Natural killer cell treated with Interleukin-12 subunit alpha and Interleukin-12 subunit beta and Interleukin-15 and Interleukin-18, amount 100 ng/mL, for 72 hours (primary cell): ENCODE results near the gene ZNF337. TPM values are rescaled to one million over a fixed set of nuclear protein-coding genes. Genes with fewer than 3 reads are reported as not detected.
"Not testable (repeated sequence)": the region's sequence is repeated elsewhere in the genome, so short reads cannot be mapped to it uniquely, and the experiment has no call there.

Experiments used
- ATAC-seq, 2 donors: fragments of 150-1000 bp; cut with Tn5 transposase in 1 of 2; sonication (Bioruptor Pico), chemical (Tn5 transposase) in 1 of 2; 2 replicates each; pipeline ENCODE4 v1.10.0; 2021
- DNase-seq: peaks from one replicate; pipeline ENCODE4 v3.0.0; 2022; ENCODE audit warnings: low spot score
- H3K27ac Mint-ChIP-seq, 2 donors: 1 replicate in 1 of 2; 2 replicates in 1 of 2; pipeline ENCODE4 v1.8.0; 2022; ENCODE audit warnings: mixed read lengths in 2 of 2, mild to moderate bottlenecking in 1 of 2, moderate library complexity in 1 of 2
- H3K27me3 Mint-ChIP-seq, 2 donors: 1 replicate in 1 of 2; 2 replicates in 1 of 2; pipeline ENCODE4 v1.8.0; 2022; ENCODE audit warnings: mixed read lengths in 2 of 2
- H3K36me3 Mint-ChIP-seq: one replicate; pipeline ENCODE4 v1.8.0; 2022; ENCODE audit warnings: mixed read lengths
- H3K4me1 Mint-ChIP-seq, 2 donors: 1 replicate in 1 of 2; 2 replicates in 1 of 2; pipeline ENCODE4 v1.8.0; 2022; ENCODE audit warnings: low read depth in 2 of 2, mixed read lengths in 2 of 2, mild to moderate bottlenecking in 1 of 2
- H3K4me3 Mint-ChIP-seq: one replicate; pipeline ENCODE4 v1.8.0; 2022; ENCODE audit warnings: mixed read lengths
- H3K9me3 Mint-ChIP-seq: 2 replicates; pipeline ENCODE4 v1.8.0; 2022; ENCODE audit warnings: mixed read lengths
- total RNA-seq, 2 donors: library from RNA; stranded (reverse); gene quantifications; one replicate each; pipeline ENCODE4 v1.2.3, GENCODE V29; 2022

Gene ZNF337
- total RNA-seq, 2 donors from 2014 or later = 15.3 to 21.5 TPM

GRCh38 chr20:25685276-25686080 is 11.2 kb downstream of the ZNF337 start:
- H3K9me3 Mint-ChIP-seq = peaks cover 3% of the 10 kb centered on the region
- no peak for DNase-seq
- ATAC-seq = no peak
- no peak overlapping the region for H3K27ac Mint-ChIP-seq
- H3K4me1 Mint-ChIP-seq = peaks cover 7 to 13% of the 10 kb centered on the region in 2 donors
- no peaks in the 10 kb centered on the region for H3K27me3 Mint-ChIP-seq
- peaks cover 21% of the 10 kb centered on the region for H3K36me3 Mint-ChIP-seq
- no peak overlapping the region for H3K4me3 Mint-ChIP-seq

GRCh38 chr20:25683826-25684225 is 12.8 kb downstream of the ZNF337 start:
- not testable (repeated sequence) for H3K9me3 Mint-ChIP-seq, DNase-seq, ATAC-seq, H3K4me3 Mint-ChIP-seq, H3K27ac Mint-ChIP-seq, H3K27me3 Mint-ChIP-seq
- peaks cover 13 to 18% of the 10 kb centered on the region in 2 donors for H3K4me1 Mint-ChIP-seq
- peaks cover 27% of the 10 kb centered on the region for H3K36me3 Mint-ChIP-seq

- H3K4me1 Mint-ChIP-seq = peaks cover 13 to 18% of the 10 kb centered on the region in 2 donors
- H3K4me3 Mint-ChIP-seq = no peak overlapping the region
- peaks cover 3% of the 10 kb centered on the region for H3K9me3 Mint-ChIP-seq
- DNase-seq (no peak), ATAC-seq (no peak)
- no peaks in the 10 kb centered on the region for H3K27me3 Mint-ChIP-seq
- no peak overlapping the region for H3K27ac Mint-ChIP-seq
- H3K36me3 Mint-ChIP-seq = peaks cover 28% of the 10 kb centered on the region
Observed at GRCh38 chr20:25683050-25683449, 13.6 kb downstream of the ZNF337 start.

- H3K36me3 Mint-ChIP-seq = peaks cover 44% of the 10 kb centered on the region
- no peak overlapping the region for H3K4me3 Mint-ChIP-seq
- H3K9me3 Mint-ChIP-seq = no peaks in the 10 kb centered on the region
- no peaks in the 10 kb centered on the region for H3K27me3 Mint-ChIP-seq
- ATAC-seq (peak in 1 of 2 donors; percentile 33), DNase-seq (no peak)
- peaks cover 6 to 7% of the 10 kb centered on the region in 2 donors for H3K4me1 Mint-ChIP-seq
- no peak overlapping the region for H3K27ac Mint-ChIP-seq
Observed at GRCh38 chr20:25676164-25676809, 20.4 kb downstream of the ZNF337 start.

- Mint-ChIP-seq H3K36me3 (peaks cover 44% of the 10 kb centered on the region), H3K27ac (no peak overlapping the region), H3K27me3 (no peaks in the 10 kb centered on the region), H3K4me3 (no peak overlapping the region), H3K4me1 (peaks cover 6 to 7% of the 10 kb centered on the region in 2 donors), H3K9me3 (no peaks in the 10 kb centered on the region)
- ATAC-seq (no peak), DNase-seq (no peak)
Observed at GRCh38 chr20:25675161-25675560, 21.5 kb downstream of the ZNF337 start.

GRCh38 chr20:25672659-25673235 is 23.9 kb downstream of the ZNF337 start:
- Mint-ChIP-seq H3K27ac (no peak overlapping the region), H3K27me3 (no peaks in the 10 kb centered on the region), H3K36me3 (peaks cover 34% of the 10 kb centered on the region), H3K4me3 (no peak overlapping the region), H3K4me1 (peaks cover 0 to 2% of the 10 kb centered on the region in 2 donors), H3K9me3 (no peaks in the 10 kb centered on the region)
- no peak for ATAC-seq
- DNase-seq = no peak

GRCh38 chr20:25669826-25670422 is 26.7 kb downstream of the ZNF337 start:
- Mint-ChIP-seq H3K27ac (no peak overlapping the region), H3K4me1 (no peaks in the 10 kb centered on the region), H3K36me3 (peaks cover 8% of the 10 kb centered on the region), H3K27me3 (no peaks in the 10 kb centered on the region), H3K9me3 (no peaks in the 10 kb centered on the region), H3K4me3 (no peak overlapping the region)
- no peak for DNase-seq
- ATAC-seq = no peak

- peaks cover 6% of the 10 kb centered on the region for H3K36me3 Mint-ChIP-seq
- H3K9me3 Mint-ChIP-seq = no peaks in the 10 kb centered on the region
- H3K4me3 Mint-ChIP-seq = no peak overlapping the region
- DNase-seq = no peak
- no peak overlapping the region for H3K27ac Mint-ChIP-seq
- ATAC-seq = no peak
- no peaks in the 10 kb centered on the region for H3K4me1 Mint-ChIP-seq
- H3K27me3 Mint-ChIP-seq = no peaks in the 10 kb centered on the region
Observed at GRCh38 chr20:25668446-25668845, 28.2 kb downstream of the ZNF337 start.

- DNase-seq (no peak), ATAC-seq (no peak)
- Mint-ChIP-seq H3K4me1 (peaks cover 13% of the 10 kb centered on the region in 2 donors), H3K9me3 (no peaks in the 10 kb centered on the region), H3K4me3 (no peak overlapping the region), H3K27me3 (no peaks in the 10 kb centered on the region), H3K27ac (no peak overlapping the region), H3K36me3 (no peaks in the 10 kb centered on the region)
Observed at GRCh38 chr20:25659999-25660398, 36.7 kb downstream of the ZNF337 start.

- no peak overlapping the region for H3K27ac Mint-ChIP-seq
- no peak for DNase-seq
- H3K27me3 Mint-ChIP-seq = no peaks in the 10 kb centered on the region
- ATAC-seq = no peak
- no peak overlapping the region for H3K4me3 Mint-ChIP-seq
- H3K9me3 Mint-ChIP-seq = no peaks in the 10 kb centered on the region
- H3K4me1 Mint-ChIP-seq = peaks cover 5 to 7% of the 10 kb centered on the region in 2 donors
- no peaks in the 10 kb centered on the region for H3K36me3 Mint-ChIP-seq
Observed at GRCh38 chr20:25654487-25654886, 42.2 kb downstream of the ZNF337 start.

GRCh38 chr20:25652866-25653265 is 43.8 kb downstream of the ZNF337 start:
- H3K4me1 Mint-ChIP-seq, H3K27ac Mint-ChIP-seq, DNase-seq, H3K4me3 Mint-ChIP-seq, H3K36me3 Mint-ChIP-seq, H3K9me3 Mint-ChIP-seq, ATAC-seq, H3K27me3 Mint-ChIP-seq: not testable (repeated sequence)

- Mint-ChIP-seq H3K27ac (no peak overlapping the region), H3K4me3 (no peak overlapping the region), H3K4me1 (peaks cover 0 to 4% of the 10 kb centered on the region in 2 donors), H3K9me3 (no peaks in the 10 kb centered on the region), H3K27me3 (no peaks in the 10 kb centered on the region), H3K36me3 (no peaks in the 10 kb centered on the region)
- DNase-seq = no peak
- ATAC-seq = no peak
Observed at GRCh38 chr20:25644814-25645213, 51.8 kb downstream of the ZNF337 start.

GRCh38 chr20:25643716-25644115 is 52.9 kb downstream of the ZNF337 start:
- Mint-ChIP-seq H3K36me3 (no peaks in the 10 kb centered on the region), H3K9me3 (no peaks in the 10 kb centered on the region), H3K27me3 (no peaks in the 10 kb centered on the region), H3K4me3 (no peak overlapping the region), H3K4me1 (peaks cover 0 to 4% of the 10 kb centered on the region in 2 donors), H3K27ac (no peak overlapping the region)
- no peak for ATAC-seq
- DNase-seq = no peak

- Mint-ChIP-seq H3K27ac (no peak overlapping the region), H3K4me3 (no peak overlapping the region), H3K4me1 (no peaks in the 10 kb centered on the region), H3K9me3 (no peaks in the 10 kb centered on the region), H3K27me3 (no peaks in the 10 kb centered on the region), H3K36me3 (peaks cover 22% of the 10 kb centered on the region)
- ATAC-seq (no peak), DNase-seq (no peak)
Observed at GRCh38 chr20:25637247-25637646, 59.4 kb downstream of the ZNF337 start.
